IMR-90 (cell line): ENCODE results near the gene CYB561D2. TPM values are rescaled to one million over a fixed set of nuclear protein-coding genes. Genes with fewer than 3 reads are reported as not detected.
A peak's percentile ranks its signal among the peaks of the same experiment; 100 is the strongest.

ENCODE experiments used
- ATAC-seq: fragments of 200-7000 bp; cut with Tn5 transposase; 2 replicates; pipeline ENCODE4 v1.9.1; 2020; ENCODE audit warnings: low read depth, mild to moderate bottlenecking, moderate library complexity
- BruUV-seq: library from RNA; stranded (reverse); fragments of 400-500 nt; replicated peaks from 2 replicates; lab custom pipeline; 2021; lab: Mats Ljungman, UMichigan
- CTCF ChIA-PET: fragments of 300-600 bp; formaldehyde crosslinking; extraction: SDS; loops from one replicate; lab custom pipeline; 2021; ENCODE audit warnings: antibody characterized with exemption; lab: Yijun Ruan, JAX
- POLR2A ChIA-PET: fragments of 300-600 bp; sonication (Branson Sonifier 250); formaldehyde crosslinking; loops from one replicate; lab custom pipeline; 2022; ENCODE audit warnings: antibody characterized with exemption; ENCODE audit not compliant: unreplicated experiment; lab: Charles Lee
- DNase-seq: peaks from one replicate; pipeline ENCODE4 v3.0.0; 2013
- H2AFZ ChIP-seq: replicated peaks from 2 replicates; pipeline ENCODE3; 2013; ENCODE audit warnings: low read length, mild to moderate bottlenecking; ENCODE audit not compliant: poor library complexity
- H2AK5ac ChIP-seq: 2 replicates; pipeline ENCODE4 v1.6.1; 2013; ENCODE audit warnings: low read depth, low read length, inconsistent platforms
- H2AK9ac ChIP-seq: replicated peaks from 2 replicates; pipeline ENCODE3; 2013; ENCODE audit warnings: mild to moderate bottlenecking, low read depth, low read length, moderate library complexity; ENCODE audit not compliant: poor library complexity
- H2BK120ac ChIP-seq: 2 replicates; pipeline ENCODE4 v1.6.1; 2013; ENCODE audit warnings: low read depth, low read length, inconsistent platforms
- H2BK15ac ChIP-seq: 3 replicates; pipeline ENCODE4 v1.6.1; 2013; ENCODE audit warnings: low read depth, low read length, inconsistent platforms
- H2BK20ac ChIP-seq: 2 replicates; pipeline ENCODE4 v1.6.1; 2013; ENCODE audit warnings: low read depth, mild to moderate bottlenecking, inconsistent platforms, low read length, moderate library complexity
- H2BK5ac ChIP-seq: 2 replicates; pipeline ENCODE4 v1.6.1; 2013; ENCODE audit warnings: mild to moderate bottlenecking, low read depth, low read length, inconsistent platforms; ENCODE audit not compliant: poor library complexity, severe bottlenecking
- H3K14ac ChIP-seq: replicated peaks from 2 replicates; pipeline ENCODE4 v1.6.1; 2013; ENCODE audit warnings: low read depth, low read length, inconsistent platforms
- H3K18ac ChIP-seq: 2 replicates; pipeline ENCODE4 v1.6.1; 2013; ENCODE audit warnings: low read depth, low read length, control low read depth
- H3K23ac ChIP-seq: 2 replicates; pipeline ENCODE4 v1.6.1; 2013; ENCODE audit warnings: low read depth, low read length, inconsistent platforms
- H3K27ac ChIP-seq: 2 replicates; pipeline ENCODE4 v1.5.1; 2013; ENCODE audit warnings: mild to moderate bottlenecking, control low read depth, low read length; ENCODE audit not compliant: insufficient read depth
- H3K27me3 ChIP-seq: 2 replicates; pipeline ENCODE4 v1.6.1; 2013; ENCODE audit warnings: low read length; ENCODE audit not compliant: control insufficient read depth, insufficient read depth
- H3K36me3 ChIP-seq: 2 replicates; pipeline ENCODE4 v1.6.1; 2013; ENCODE audit warnings: low read length, mixed read lengths; ENCODE audit not compliant: control insufficient read depth, insufficient read depth
- H3K4ac ChIP-seq: 2 replicates; pipeline ENCODE4 v1.6.1; 2013; ENCODE audit warnings: low read depth, low read length, inconsistent platforms
- H3K4me1 ChIP-seq: 2 replicates; pipeline ENCODE4 v1.6.1; 2013; ENCODE audit warnings: low read length, mixed read lengths; ENCODE audit not compliant: control insufficient read depth, insufficient read depth
- H3K4me2 ChIP-seq: 2 replicates; pipeline ENCODE4 v1.6.1; 2013; ENCODE audit warnings: low read depth, mild to moderate bottlenecking, control low read depth, low read length, moderate library complexity
- H3K4me3 ChIP-seq: 2 replicates; pipeline ENCODE4 v1.5.1; 2013; ENCODE audit warnings: low read depth, mild to moderate bottlenecking, control low read depth, low read length, moderate library complexity; ENCODE audit not compliant: insufficient read depth
- H3K56ac ChIP-seq: 2 replicates; pipeline ENCODE4 v1.6.1; 2013; ENCODE audit warnings: low read length, inconsistent platforms; ENCODE audit not compliant: insufficient read depth; ENCODE audit errors: extremely low read depth
- H3K79me1 ChIP-seq, 2 experiments: 2 replicates each; pipeline ENCODE4 v1.6.1; 2013; ENCODE audit warnings: low read length in 2 of 2, inconsistent platforms in 1 of 2, low read depth in 1 of 2
- H3K9ac ChIP-seq: 2 replicates; pipeline ENCODE4 v1.6.1; 2013; ENCODE audit warnings: low read depth, low read length, control low read depth
- H3K9me1 ChIP-seq: 2 replicates; pipeline ENCODE4 v1.6.1; 2013; ENCODE audit warnings: low read length, inconsistent platforms; ENCODE audit not compliant: insufficient read depth
- H3K9me3 ChIP-seq: 2 replicates; pipeline ENCODE4 v1.6.1; 2013; ENCODE audit warnings: low read length; ENCODE audit not compliant: control insufficient read depth, insufficient read depth
- H4K20me1 ChIP-seq: 2 replicates; pipeline ENCODE4 v1.6.1; 2013; ENCODE audit warnings: low read length, inconsistent platforms; ENCODE audit not compliant: insufficient read depth
- H4K5ac ChIP-seq: 2 replicates; pipeline ENCODE4 v1.6.1; 2013; ENCODE audit warnings: mild to moderate bottlenecking, low read depth, low read length, control low read depth
- H4K8ac ChIP-seq, 2 experiments: 2 replicates each; pipeline ENCODE4 v1.6.1; 2013; ENCODE audit warnings: low read depth in 2 of 2, low read length in 2 of 2, control low read depth in 1 of 2, inconsistent platforms in 1 of 2
- H4K91ac ChIP-seq: 2 replicates; pipeline ENCODE4 v1.6.1; 2013; ENCODE audit warnings: low read depth, low read length, inconsistent platforms; ENCODE audit not compliant: insufficient read depth
- BHLHE40 ChIP-seq: fragments of 150-350 bp; IDR thresholded peaks from 2 replicates; pipeline ENCODE4 v1.6.1; 2016; ENCODE audit warnings: mild to moderate bottlenecking, low read depth, low read length
- CEBPB ChIP-seq: IDR thresholded peaks from 2 replicates; pipeline ENCODE4 v1.6.1; 2012; ENCODE audit warnings: low read depth, low read length, improper control_type of control experiment
- CHD1 ChIP-seq: IDR thresholded peaks from 2 replicates; pipeline ENCODE4 v1.6.1; 2012; ENCODE audit warnings: low read depth, low read length, improper control_type of control experiment
- CTCF ChIP-seq: conservative IDR thresholded peaks from 2 replicates; pipeline ENCODE4 v1.5.1; 2012; ENCODE audit warnings: mild to moderate bottlenecking, low read depth, low read length, improper control_type of control experiment
- FOS ChIP-seq: fragments of 150-350 bp; IDR thresholded peaks from 2 replicates; pipeline ENCODE4 v1.6.1; 2016; ENCODE audit warnings: low read depth, low read length
- MAFK ChIP-seq: IDR thresholded peaks from 2 replicates; pipeline ENCODE4 v1.6.1; 2012; ENCODE audit warnings: low read depth, low read length, improper control_type of control experiment
- MAZ ChIP-seq: IDR thresholded peaks from 2 replicates; pipeline ENCODE4 v1.6.1; 2012; ENCODE audit warnings: low read depth, mild to moderate bottlenecking, low read length, improper control_type of control experiment, moderate library complexity, borderline replicate concordance
- MXI1 ChIP-seq: IDR thresholded peaks from 2 replicates; pipeline ENCODE4 v1.6.1; 2012; ENCODE audit warnings: low read depth, mild to moderate bottlenecking, low read length, moderate library complexity, borderline replicate concordance
- POLR2A ChIP-seq: IDR thresholded peaks from 2 replicates; pipeline ENCODE4 v1.6.1; 2012; ENCODE audit warnings: mild to moderate bottlenecking, low read depth, low read length
- RAD21 ChIP-seq: IDR thresholded peaks from 2 replicates; pipeline ENCODE4 v1.6.1; 2012; ENCODE audit warnings: low read length, improper control_type of control experiment
- RCOR1 ChIP-seq: IDR thresholded peaks from 2 replicates; pipeline ENCODE4 v1.6.1; 2012; ENCODE audit warnings: mild to moderate bottlenecking, low read length, improper control_type of control experiment; ENCODE audit not compliant: insufficient replicate concordance
- RFX5 ChIP-seq: IDR thresholded peaks from 2 replicates; pipeline ENCODE4 v1.8.0; 2012; ENCODE audit warnings: low read depth, mild to moderate bottlenecking, low read length, moderate library complexity
- SMC3 ChIP-seq: fragments of 150-350 bp; IDR thresholded peaks from 2 replicates; pipeline ENCODE4 v1.6.1; 2016; ENCODE audit warnings: low read depth, mild to moderate bottlenecking, antibody characterized with exemption, low read length, moderate library complexity
- WGBS, 2 experiments: methylation state at CpG; one replicate each; pipeline versions ENCODE4 v1.1.5 to v1.1.7; 2013; ENCODE audit warnings: missing lambda C conversion rate in 2 of 2; ENCODE audit not compliant: insufficient read length in 1 of 2; ENCODE audit errors: extremely low coverage in 2 of 2; 5-methylcytosine and 5-hydroxymethylcytosine counted together
- dilution Hi-C: fragments of 300-500 bp; cut with HindIII; formaldehyde crosslinking; loops from one replicate; pipeline ENCODE4 v1.14.3; 2018; ENCODE audit warnings: low sequenced_read_pairs; ENCODE audit not compliant: unreplicated experiment
- in situ Hi-C: fragments of 300-500 bp; cut with MboI; formaldehyde crosslinking; loops from 3 replicates; pipeline ENCODE4 v1.14.3; 2019; ENCODE audit warnings: low sequenced_read_pairs, inconsistent platforms, mixed read lengths
- intact Hi-C: fragments of 100-400 bp; cut with micrococcal nuclease; formaldehyde crosslinking; loops from 2 replicates; pipeline ENCODE4 v1.10.0; 2022
- polyA plus RNA-seq, 3 experiments: library from polyadenylated mRNA; depleted of rRNA; stranded (reverse); fragments of >200 nt; gene quantifications; 2 replicates each; pipeline ENCODE4 v1.2.3, GENCODE V29; 2012; ENCODE audit warnings: low replicate concordance in 1 of 3
- total RNA-seq: library from RNA; depleted of rRNA; stranded (reverse); fragments of >200 nt; gene quantifications from 2 replicates; pipeline ENCODE4 v1.2.3, GENCODE V29; 2012
- TF ChIP-seq, protein P1 (sequence below): fragments of 150-350 bp; IDR thresholded peaks from 2 replicates; pipeline ENCODE4 v1.6.1; 2017; ENCODE audit warnings: mild to moderate bottlenecking, antibody characterized with exemption, low read length, low read depth

Gene CYB561D2
- total and polyA plus RNA-seq, 2 of the 4 experiments (the other 2 are of a cell fraction), result 29.2 to 31.7 TPM

DNA sequence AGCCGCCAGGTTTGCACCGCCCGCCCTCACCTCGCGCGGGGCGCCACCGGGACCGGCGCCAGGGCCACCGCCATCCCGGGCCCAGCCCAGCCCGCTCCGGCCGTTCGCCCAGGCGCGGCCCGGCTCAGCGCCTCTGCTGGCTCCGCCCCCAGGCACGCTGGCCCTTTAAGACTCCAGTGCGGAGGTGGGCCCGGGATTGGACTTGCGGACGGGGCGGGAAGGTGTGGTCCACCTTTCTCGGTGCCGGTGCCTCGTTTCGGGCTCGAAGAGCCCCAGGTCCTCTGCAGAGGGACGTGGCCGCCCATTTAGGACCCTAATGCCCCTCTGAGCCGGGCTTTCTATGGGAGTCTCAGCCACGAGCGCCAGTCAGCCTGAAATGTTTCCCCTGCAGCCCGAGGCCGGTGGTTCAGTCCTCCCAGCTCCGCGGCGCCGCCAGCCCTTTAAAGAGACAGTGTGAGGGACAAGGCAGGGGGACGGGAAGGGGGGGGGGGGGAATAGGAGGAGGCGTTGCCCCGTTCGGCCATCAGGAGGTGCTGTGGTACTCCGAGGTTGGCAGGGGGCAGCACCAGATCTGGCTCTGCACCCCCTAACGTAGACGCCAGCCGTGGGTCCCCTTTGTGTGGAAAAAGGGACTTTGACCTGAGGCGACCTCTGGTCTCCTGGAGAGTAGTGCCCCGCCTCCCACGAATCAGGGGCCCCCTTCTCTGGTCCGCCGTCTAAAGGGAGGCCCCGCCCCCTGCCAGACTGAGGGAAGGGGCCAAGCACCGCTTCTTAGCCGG, 29.1 kb upstream of the CYB561D2 start (continued):
- TF ChIP-seq CEBPB, result no peak
- TF ChIP-seq MAFK, result no peak
- TF ChIP-seq BHLHE40, result peak; percentile 97

- no TSS peak for BruUV-seq
- Histone ChIP-seq H4K8ac (peak overlapping the region; percentile 87 to 96; a peak in 2 of 4 replicates), H3K9me3 (no peaks in the 10 kb centered on the region), H3K56ac (no peak overlapping the region), H3K27me3 (no peaks in the 10 kb centered on the region), H3K9ac (peak overlapping the region; percentile 16), H4K91ac (peak overlapping the region; percentile 58; the same call in 1 of the 2 replicates), H3K4ac (peak overlapping the region; percentile 66), H3K36me3 (peaks cover 31% of the 10 kb centered on the region), H3K9me1 (peaks cover 12% of the 10 kb centered on the region), H2BK120ac (no peak overlapping the region), H2AFZ (peak overlapping the region; percentile 95), H3K23ac (peak overlapping the region; percentile 35; the same call in 1 of the 2 replicates), H3K4me1 (peaks cover 25% of the 10 kb centered on the region), H2AK9ac (peak overlapping the region; percentile 93), H2BK5ac (peak overlapping the region; percentile 53), H4K20me1 (peaks cover 8% of the 10 kb centered on the region; the same call in 1 of the 2 replicates), H3K4me3 (peak overlapping the region; percentile 58), H3K27ac (peak overlapping the region; percentile 98), H2AK5ac (peak overlapping the region; percentile 87; the same call in 1 of the 2 replicates), H3K14ac (no peak overlapping the region), H3K18ac (no peak overlapping the region), H3K4me2 (peak overlapping the region; percentile 67), H2BK15ac (no peak overlapping the region), H2BK20ac (no peak overlapping the region), H4K5ac (peak overlapping the region; percentile 95), H3K79me1 (peaks cover 31 to 57% of the 10 kb centered on the region in 2 experiments)
- ATAC-seq, result no peak
- POLR2A ChIA-PET, result no interaction called here
- in situ Hi-C loops, result no loop called here
- intact Hi-C loops, result loop anchor here (5.0 kb wide), 1 partner anchor 60 kb away; no protein-coding TSS in a partner anchor
- dilution Hi-C loops, result no loop called here
- DNase-seq, result no peak
- CTCF ChIA-PET, result no interaction called here
- 31% methylated on average over 4 of the region's 14 CpGs; no CpG with 5 or more reads in 1 of the 2 experiments for WGBS, 2 experiments
- TF ChIP-seq RCOR1 (no peak), MXI1 (no peak), MAZ (no peak), CTCF (no peak), RFX5 (no peak), SMC3 (no peak), FOS (no peak), CHD1 (no peak), CEBPB (no peak), MAFK (no peak), BHLHE40 (no peak), POLR2A (no peak), RAD21 (no peak)
- TF ChIP-seq, protein P1, sequence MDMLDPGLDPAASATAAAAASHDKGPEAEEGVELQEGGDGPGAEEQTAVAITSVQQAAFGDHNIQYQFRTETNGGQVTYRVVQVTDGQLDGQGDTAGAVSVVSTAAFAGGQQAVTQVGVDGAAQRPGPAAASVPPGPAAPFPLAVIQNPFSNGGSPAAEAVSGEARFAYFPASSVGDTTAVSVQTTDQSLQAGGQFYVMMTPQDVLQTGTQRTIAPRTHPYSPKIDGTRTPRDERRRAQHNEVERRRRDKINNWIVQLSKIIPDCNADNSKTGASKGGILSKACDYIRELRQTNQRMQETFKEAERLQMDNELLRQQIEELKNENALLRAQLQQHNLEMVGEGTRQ, result no peak
Measured at GRCh38 chr3:50322115-50322385, 28.6 kb upstream of the CYB561D2 start.
